Activated T-cell treated with anti-CD3 and anti-CD28 coated beads, Interleukin-2, amount 50 U/mL, for 72 hours (primary cell): ENCODE results near the gene ZNF154. TPM values are rescaled to one million over a fixed set of nuclear protein-coding genes. Genes with fewer than 3 reads are reported as not detected.
A peak's percentile ranks its signal among the peaks of the same experiment; 100 is the strongest.

Source experiments
- ATAC-seq, 2 donors: fragments of 150-1000 bp; cut with Tn5 transposase; replicated peaks in 1 of 2; 2 replicates each; pipeline ENCODE4 v1.10.0; 2021; ENCODE audit warnings: moderate library complexity in 2 of 2, mild to moderate bottlenecking in 1 of 2
- DNase-seq, 2 donors: peaks; one replicate each; pipeline ENCODE4 v3.0.0; 2021 to 2022; ENCODE audit warnings: mixed read lengths in 1 of 2
- H3K27ac Mint-ChIP-seq: one replicate; pipeline ENCODE4 v1.8.0; 2022; ENCODE audit warnings: mild to moderate bottlenecking, moderate library complexity, mixed read lengths
- H3K27me3 Mint-ChIP-seq: one replicate; pipeline ENCODE4 v1.8.0; 2022; ENCODE audit warnings: low read depth, mixed read lengths
- H3K36me3 Mint-ChIP-seq, 2 donors: one replicate each; pipeline ENCODE4 v1.8.0; 2022; ENCODE audit warnings: mixed read lengths in 2 of 2, mild to moderate bottlenecking in 1 of 2; ENCODE audit not compliant: insufficient read depth in 2 of 2
- H3K4me1 Mint-ChIP-seq: one replicate; pipeline ENCODE4 v1.8.0; 2022; ENCODE audit warnings: low read depth, mixed read lengths
- H3K4me3 Mint-ChIP-seq, 2 donors: one replicate each; pipeline ENCODE4 v1.8.0; 2022; ENCODE audit warnings: mild to moderate bottlenecking in 2 of 2, mixed read lengths in 2 of 2, moderate library complexity in 2 of 2
- H3K9me3 Mint-ChIP-seq, 2 donors: one replicate each; pipeline ENCODE4 v1.8.0; 2022; ENCODE audit warnings: mixed read lengths in 2 of 2
- total RNA-seq, 2 donors: library from RNA; stranded (reverse); gene quantifications; one replicate each; pipeline ENCODE4 v1.2.3, GENCODE V29; 2022

The ZNF154 gene
- total RNA-seq, 2 donors from 2014 or later: 4.3 to 5.3 TPM

DNA sequence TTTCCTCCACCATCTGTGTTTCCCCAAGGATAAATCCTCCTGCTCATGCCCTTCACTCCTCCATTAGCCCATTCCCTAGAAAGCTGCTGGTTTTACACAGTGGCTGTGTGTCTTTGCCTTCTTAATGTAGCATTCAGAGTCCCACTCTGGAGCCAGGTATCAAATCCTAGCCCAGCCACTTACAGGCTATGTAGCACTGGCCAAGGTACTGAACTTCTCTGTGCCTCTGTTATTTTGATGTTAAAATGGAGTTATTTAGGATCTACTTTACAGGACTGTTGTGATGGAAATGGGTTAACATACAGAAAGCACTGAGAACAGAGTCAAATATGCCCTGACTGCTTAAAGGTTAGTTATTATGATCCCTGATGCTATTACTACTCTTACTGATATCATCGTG lies 41.8 kb downstream of the ZNF154 start:
- no peak overlapping the region for H3K27ac Mint-ChIP-seq
- H3K4me1 Mint-ChIP-seq: peaks cover 11% of the 10 kb centered on the region
- peaks cover 23% of the 10 kb centered on the region for H3K27me3 Mint-ChIP-seq
- DNase-seq: no peak
- H3K4me3 Mint-ChIP-seq: no peak overlapping the region
- peaks cover 1 to 8% of the 10 kb centered on the region in 2 donors for H3K9me3 Mint-ChIP-seq
- no peak for ATAC-seq
- H3K36me3 Mint-ChIP-seq: peaks cover 2% of the 10 kb centered on the region in 2 donors

DNA sequence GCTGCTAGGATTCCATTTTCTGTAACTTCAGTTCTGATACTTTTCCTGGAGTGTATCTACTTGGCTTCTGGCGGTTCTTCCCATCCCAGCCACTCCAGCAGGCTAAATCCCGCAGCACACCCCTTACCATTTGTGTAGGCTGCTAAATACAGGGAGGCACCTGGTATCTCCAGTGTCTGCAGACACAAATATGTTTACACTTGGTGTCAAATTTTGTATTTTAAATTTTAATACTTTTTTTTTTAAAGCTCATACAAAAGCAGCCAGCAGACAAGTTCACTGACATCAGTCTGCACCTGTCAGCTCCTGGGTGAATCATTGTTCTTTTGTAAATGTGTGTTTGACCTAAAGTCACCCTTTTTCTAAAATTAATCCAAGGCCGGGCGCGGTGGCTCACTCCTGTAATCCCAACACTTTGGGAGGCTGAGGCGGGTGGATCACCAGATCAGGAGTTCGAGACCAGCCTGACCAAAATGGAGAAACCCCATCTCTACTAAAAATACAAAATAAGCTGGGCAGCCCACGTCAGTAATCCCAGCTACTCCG lies 43.7 kb downstream of the ZNF154 start:
- ATAC-seq (no peak), DNase-seq (no peak)
- Mint-ChIP-seq H3K4me3 (peak overlapping the region; percentile 49 to 88), H3K36me3 (peaks cover 2% of the 10 kb centered on the region in 2 donors), H3K27me3 (peaks cover 35% of the 10 kb centered on the region), H3K27ac (no peak overlapping the region), H3K9me3 (peaks cover 0 to 7% of the 10 kb centered on the region in 2 donors), H3K4me1 (peaks cover 11% of the 10 kb centered on the region)

DNA sequence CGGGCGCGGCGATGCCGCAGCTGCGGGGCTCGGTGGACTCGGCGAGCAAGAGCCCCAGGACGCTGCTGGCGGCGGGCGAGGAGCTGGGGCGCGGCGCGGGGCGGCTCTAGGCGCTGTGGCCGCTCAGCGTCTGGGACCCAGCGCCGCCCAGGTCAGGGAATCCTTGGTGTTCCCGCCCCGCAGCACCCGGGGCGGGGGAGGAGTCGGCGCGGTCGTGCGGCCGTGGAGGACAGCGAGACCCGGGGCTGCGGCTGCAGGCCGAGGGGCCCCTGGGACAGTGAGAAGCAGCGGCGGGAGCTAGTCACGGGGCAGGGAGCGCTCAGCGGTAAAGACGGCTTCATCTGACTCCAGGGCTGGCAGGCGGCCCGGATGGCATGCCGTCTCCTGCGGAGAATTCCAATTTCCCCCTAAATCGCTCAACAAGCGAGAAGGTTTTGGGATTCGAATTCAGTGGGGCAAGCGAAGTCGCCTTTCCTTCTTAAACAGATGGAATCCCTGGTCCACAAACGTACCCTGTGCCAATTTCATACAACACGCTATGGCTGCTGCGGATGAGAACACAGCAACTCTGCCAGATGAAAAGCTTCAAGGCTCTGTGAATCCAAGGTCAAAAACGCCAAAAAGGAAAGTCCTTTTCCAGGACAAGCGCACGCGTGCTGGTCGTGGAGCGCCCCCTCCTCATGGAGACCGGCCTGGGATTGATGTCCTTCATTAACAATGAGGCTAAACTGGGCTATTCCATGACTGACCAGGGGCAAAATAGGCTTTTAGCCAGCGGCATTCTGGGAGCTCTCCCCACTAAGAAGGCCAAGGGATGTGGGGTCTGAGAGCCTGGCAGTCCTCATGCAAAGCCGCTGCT lies 44.5 kb downstream of the ZNF154 start:
- H3K27me3 Mint-ChIP-seq: peaks cover 36% of the 10 kb centered on the region
- H3K9me3 Mint-ChIP-seq: peaks cover 0 to 7% of the 10 kb centered on the region in 2 donors
- peak; percentile 19 to 22 for DNase-seq
- peak overlapping the region; percentile 88 to 91 for H3K4me3 Mint-ChIP-seq
- H3K4me1 Mint-ChIP-seq: peaks cover 11% of the 10 kb centered on the region
- peaks cover 2% of the 10 kb centered on the region in 2 donors for H3K36me3 Mint-ChIP-seq
- peak; percentile 60 to 65 for ATAC-seq
- H3K27ac Mint-ChIP-seq: no peak overlapping the region

DNA sequence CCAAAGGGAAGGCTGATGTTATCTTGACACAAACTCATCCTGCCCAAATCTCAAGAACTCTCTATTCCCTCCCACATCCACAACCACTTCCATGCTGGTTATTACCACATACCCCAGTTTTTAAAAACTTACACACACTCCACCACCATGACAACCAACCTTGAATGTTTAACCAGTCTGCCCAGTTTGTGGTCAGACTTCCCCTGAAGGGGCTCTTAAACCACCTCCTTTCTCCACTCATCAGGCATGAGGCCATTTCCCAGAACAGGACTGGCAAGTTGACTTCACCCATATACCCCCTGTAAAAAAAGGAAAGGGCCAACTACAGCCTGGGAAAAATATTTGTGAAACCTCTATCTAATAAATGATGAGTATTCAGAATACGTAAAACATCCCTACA lies 52.7 kb downstream of the ZNF154 start:
- peaks cover 32 to 33% of the 10 kb centered on the region in 2 donors for H3K36me3 Mint-ChIP-seq
- no peak for ATAC-seq
- DNase-seq: no peak
- H3K27ac Mint-ChIP-seq: no peak overlapping the region
- peaks cover 26% of the 10 kb centered on the region for H3K27me3 Mint-ChIP-seq
- peaks cover 5% of the 10 kb centered on the region for H3K4me1 Mint-ChIP-seq
- no peak overlapping the region for H3K4me3 Mint-ChIP-seq
- peaks cover 29 to 33% of the 10 kb centered on the region in 2 donors for H3K9me3 Mint-ChIP-seq

DNA sequence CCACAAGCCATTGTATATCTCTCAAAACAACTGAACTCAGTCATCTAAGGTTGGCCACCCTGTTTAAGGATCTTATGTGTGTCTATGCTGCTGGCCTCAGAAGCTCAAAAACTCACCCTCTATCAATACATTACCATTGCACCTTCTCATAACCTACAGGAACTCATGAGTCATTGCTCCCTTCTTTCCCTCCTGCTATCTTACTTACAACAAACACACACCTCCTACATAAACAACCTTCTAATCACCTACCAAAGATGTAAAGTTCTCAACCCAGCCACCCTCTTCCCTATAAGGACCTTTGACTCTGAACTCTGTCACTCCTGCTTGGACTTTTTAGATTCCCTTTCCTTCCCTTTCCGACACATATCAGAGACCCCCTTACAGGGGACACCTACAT lies 53.6 kb downstream of the ZNF154 start:
- H3K27ac Mint-ChIP-seq: no peak overlapping the region
- DNase-seq (no peak), ATAC-seq (no peak)
- peaks cover 6% of the 10 kb centered on the region for H3K4me1 Mint-ChIP-seq
- H3K4me3 Mint-ChIP-seq: no peak overlapping the region
- peaks cover 33% of the 10 kb centered on the region in 2 donors for H3K36me3 Mint-ChIP-seq
- H3K9me3 Mint-ChIP-seq: peaks cover 28 to 33% of the 10 kb centered on the region in 2 donors
- peaks cover 17% of the 10 kb centered on the region for H3K27me3 Mint-ChIP-seq

DNA sequence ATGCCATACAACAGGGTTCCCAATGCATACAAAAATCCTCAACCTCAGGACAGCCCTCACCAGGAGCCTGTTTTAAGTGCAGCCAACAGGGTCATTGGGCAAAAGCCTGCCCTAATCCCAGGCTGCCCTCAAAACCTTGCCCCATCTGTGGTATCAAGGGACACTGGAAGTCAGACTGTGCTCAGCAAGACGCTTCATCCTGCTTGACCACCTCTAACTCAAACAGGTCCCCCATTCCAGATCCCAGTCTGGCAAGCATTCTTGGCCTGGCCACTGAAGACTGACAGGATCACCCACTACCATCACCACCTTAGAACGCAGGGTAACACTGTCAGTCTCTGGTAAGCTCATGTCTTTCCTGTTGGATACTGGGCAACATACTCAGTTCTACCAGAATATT lies 55.3 kb downstream of the ZNF154 start:
- Mint-ChIP-seq H3K27me3 (peaks cover 15% of the 10 kb centered on the region), H3K4me3 (no peak overlapping the region), H3K27ac (no peak overlapping the region), H3K36me3 (peaks cover 34 to 35% of the 10 kb centered on the region in 2 donors), H3K4me1 (peaks cover 6% of the 10 kb centered on the region), H3K9me3 (peaks cover 28 to 35% of the 10 kb centered on the region in 2 donors)
- ATAC-seq: no peak
- DNase-seq: no peak

DNA sequence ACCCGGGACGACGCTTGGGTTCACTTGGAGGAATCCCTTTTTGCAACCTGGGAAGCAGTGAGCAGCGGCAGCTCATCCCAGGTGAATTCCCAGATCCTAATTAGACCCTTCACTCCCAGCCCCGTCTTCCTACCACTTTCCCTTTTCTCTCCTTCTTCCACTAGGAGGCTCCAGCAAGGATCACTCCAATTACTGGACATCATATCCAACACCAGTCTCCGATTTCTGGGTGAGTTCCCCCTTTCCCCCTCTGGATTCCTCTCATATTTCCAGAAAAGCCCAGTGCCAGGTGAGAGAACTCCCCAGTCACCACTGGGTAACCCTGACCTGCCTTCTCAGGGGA lies 57.4 kb downstream of the ZNF154 start:
- DNase-seq (no peak), ATAC-seq (no peak)
- Mint-ChIP-seq H3K27ac (no peak overlapping the region), H3K4me1 (peaks cover 6% of the 10 kb centered on the region), H3K36me3 (peaks cover 34 to 35% of the 10 kb centered on the region in 2 donors), H3K9me3 (peaks cover 34 to 38% of the 10 kb centered on the region in 2 donors), H3K27me3 (peaks cover 14% of the 10 kb centered on the region), H3K4me3 (no peak overlapping the region)

DNA sequence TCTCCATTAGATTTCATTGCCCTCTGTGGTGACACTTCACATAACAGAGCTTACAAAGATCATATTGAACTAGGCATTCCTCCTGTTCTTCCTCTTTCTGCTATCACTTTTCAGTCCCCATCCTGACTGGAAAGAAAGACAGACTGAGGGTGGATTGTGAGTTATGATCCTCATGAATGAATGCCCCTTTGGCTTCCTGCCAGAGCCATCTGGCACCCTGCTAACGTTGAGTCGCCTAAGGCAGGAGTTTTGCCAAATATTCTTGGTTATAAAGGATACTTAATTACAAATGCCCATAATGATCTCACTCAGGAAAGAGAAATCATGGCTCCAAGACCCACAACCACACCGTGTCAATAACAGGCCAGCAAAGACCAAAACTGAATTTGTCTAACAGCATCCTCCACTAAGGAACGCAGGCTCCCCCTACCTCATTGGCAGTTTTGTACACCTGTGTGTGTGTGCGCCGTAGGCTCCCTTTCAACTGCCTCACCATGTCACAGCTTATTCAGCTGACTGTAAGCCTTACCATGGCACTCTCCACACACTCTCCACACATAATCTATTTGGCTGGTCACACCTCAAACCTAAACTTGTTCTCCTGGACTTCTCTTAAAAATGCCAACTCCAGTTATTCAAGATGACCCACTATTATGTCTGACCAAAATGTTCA lies 60.5 kb downstream of the ZNF154 start:
- H3K4me3 Mint-ChIP-seq: no peak overlapping the region
- peaks cover 6% of the 10 kb centered on the region for H3K4me1 Mint-ChIP-seq
- H3K27ac Mint-ChIP-seq: no peak overlapping the region
- ATAC-seq (no peak), DNase-seq (no peak)
- peaks cover 19 to 20% of the 10 kb centered on the region in 2 donors for H3K36me3 Mint-ChIP-seq
- peaks cover 22% of the 10 kb centered on the region in 2 donors for H3K9me3 Mint-ChIP-seq
- H3K27me3 Mint-ChIP-seq: no peaks in the 10 kb centered on the region

Other genes starting within 250 kb of the ZNF154 start
- gene ZNF772, start 231.6 kb downstream of the ZNF154 start, total RNA-seq: 1 to 10 TPM; 6.4 to 7.7 TPM
- 10 to 100 TPM; 10.2 to 11.1 TPM for gene ZNF419, start 221.5 kb downstream of the ZNF154 start, total RNA-seq
- gene ZNF773, start 209.3 kb downstream of the ZNF154 start, total RNA-seq: 10 to 100 TPM; 11.9 to 12.7 TPM
- 1 to 10 TPM; 6.8 to 6.9 TPM for gene ZNF549, start 181.8 kb downstream of the ZNF154 start, total RNA-seq
- 10 to 100 TPM; 12.2 to 12.9 TPM for gene ZNF550, start 149.3 kb downstream of the ZNF154 start, total RNA-seq
- 1 to 10 TPM; 3.2 to 5.5 TPM for gene ZNF416, start 130.3 kb downstream of the ZNF154 start, total RNA-seq
- 1 to 10 TPM; 5.1 to 9.0 TPM for gene ZIK1, start 125.1 kb downstream of the ZNF154 start, total RNA-seq
- gene ZNF530, start 109.3 kb downstream of the ZNF154 start, total RNA-seq: 1 to 10 TPM; 5.6 to 7.9 TPM
- gene ZNF134, start 95.0 kb downstream of the ZNF154 start, total RNA-seq: 10 to 100 TPM; 12.8 to 14.0 TPM
- gene ZNF211, start 76.0 kb downstream of the ZNF154 start, total RNA-seq: 10 to 100 TPM; 13.5 to 18.2 TPM
- gene ZSCAN4, start 40.3 kb downstream of the ZNF154 start, total RNA-seq: not detected
- 10 to 100 TPM in 1 of 2 donors, 1 to 10 TPM in 1; 7.3 to 12.2 TPM for gene ZNF551, start 27.2 kb downstream of the ZNF154 start, total RNA-seq
- 10 to 100 TPM; 14.3 to 20.1 TPM for gene ZNF671, start 18.4 kb upstream of the ZNF154 start, total RNA-seq
- gene ZNF776, start 37.6 kb upstream of the ZNF154 start, total RNA-seq: 10 to 100 TPM; 13.4 to 14.1 TPM
- gene ZNF586, start 60.5 kb upstream of the ZNF154 start, total RNA-seq: 10 to 100 TPM; 18.5 to 20.0 TPM
- gene ZNF552, start 105.7 kb upstream of the ZNF154 start, total RNA-seq: 1 to 10 TPM; 7.7 to 8.4 TPM
- 10 to 100 TPM; 16.8 to 18.0 TPM for gene ZNF587B, start 121.1 kb upstream of the ZNF154 start, total RNA-seq
- 10 to 100 TPM; 31.5 to 32.5 TPM for gene ZNF587, start 140.7 kb upstream of the ZNF154 start, total RNA-seq
- 10 to 100 TPM; 16.1 to 21.4 TPM for gene ZNF814, start 179.8 kb upstream of the ZNF154 start, total RNA-seq
- 10 to 100 TPM; 12.6 to 13.8 TPM for gene ZNF417, start 207.4 kb upstream of the ZNF154 start, total RNA-seq
- gene ZNF418, start 226.2 kb upstream of the ZNF154 start, total RNA-seq: 1 to 10 TPM; 3.4 to 8.0 TPM
- gene ZNF256, start 238.5 kb upstream of the ZNF154 start, total RNA-seq: 10 to 100 TPM in 1 of 2 donors, 1 to 10 TPM in 1; 8.4 to 10.6 TPM